Measurements from ENCODE around the gene ACTN4.

Gene ACTN4

GRCh38 chr19:38679839-38680238 is 32.4 kb downstream of the ACTN4 start:
- DNase-seq, result no peak

GRCh38 chr19:38682195-38682867 is 34.9 kb downstream of the ACTN4 start:
- no peak for DNase-seq

- DNase-seq, result no peak
Measured at GRCh38 chr19:38682872-38683392, 35.5 kb downstream of the ACTN4 start.

- DNase-seq, result no peak
Measured at GRCh38 chr19:38683393-38684077, 36.1 kb downstream of the ACTN4 start.

- DNase-seq, result no peak
Measured at GRCh38 chr19:38684078-38684861, 36.8 kb downstream of the ACTN4 start.

- DNase-seq, result no peak
Measured at GRCh38 chr19:38684862-38685665, 37.6 kb downstream of the ACTN4 start.

- no peak for DNase-seq
Measured at GRCh38 chr19:38685666-38686529, 38.4 kb downstream of the ACTN4 start.

- no peak for DNase-seq
Measured at GRCh38 chr19:38686530-38686888, 39.1 kb downstream of the ACTN4 start.

GRCh38 chr19:38687837-38688378 is 40.5 kb downstream of the ACTN4 start:
- DNase-seq, result no peak

- DNase-seq, result no peak
Measured at GRCh38 chr19:38690146-38690545, 42.7 kb downstream of the ACTN4 start.

- DNase-seq, result no peak
Measured at GRCh38 chr19:38690832-38691231, 43.4 kb downstream of the ACTN4 start.

GRCh38 chr19:38691938-38692457 is 44.5 kb downstream of the ACTN4 start:
- no peak for DNase-seq

GRCh38 chr19:38692458-38693379 is 45.3 kb downstream of the ACTN4 start:
- DNase-seq, result no peak

GRCh38 chr19:38693380-38694223 is 46.2 kb downstream of the ACTN4 start:
- no peak for DNase-seq

- no peak for DNase-seq
Measured at GRCh38 chr19:38695317-38695683, 47.9 kb downstream of the ACTN4 start.

- no peak for DNase-seq
Measured at GRCh38 chr19:38695832-38696728, 48.6 kb downstream of the ACTN4 start.

- no peak for DNase-seq
Measured at GRCh38 chr19:38696729-38697055, 49.2 kb downstream of the ACTN4 start.

GRCh38 chr19:38697197-38697596 is 49.7 kb downstream of the ACTN4 start:
- no peak for DNase-seq
